ENCODE data around the gene PLTP. TPM values are rescaled to one million over a fixed set of nuclear protein-coding genes. Genes with fewer than 3 reads are reported as not detected.

The PLTP gene
- total RNA-seq, 5 donors from 2014 or later (not counting 1 experiment from before 2014, with no cell fraction given), result 0.35 to 1.7 (median 1.4) TPM; not detected in 1

DNA sequence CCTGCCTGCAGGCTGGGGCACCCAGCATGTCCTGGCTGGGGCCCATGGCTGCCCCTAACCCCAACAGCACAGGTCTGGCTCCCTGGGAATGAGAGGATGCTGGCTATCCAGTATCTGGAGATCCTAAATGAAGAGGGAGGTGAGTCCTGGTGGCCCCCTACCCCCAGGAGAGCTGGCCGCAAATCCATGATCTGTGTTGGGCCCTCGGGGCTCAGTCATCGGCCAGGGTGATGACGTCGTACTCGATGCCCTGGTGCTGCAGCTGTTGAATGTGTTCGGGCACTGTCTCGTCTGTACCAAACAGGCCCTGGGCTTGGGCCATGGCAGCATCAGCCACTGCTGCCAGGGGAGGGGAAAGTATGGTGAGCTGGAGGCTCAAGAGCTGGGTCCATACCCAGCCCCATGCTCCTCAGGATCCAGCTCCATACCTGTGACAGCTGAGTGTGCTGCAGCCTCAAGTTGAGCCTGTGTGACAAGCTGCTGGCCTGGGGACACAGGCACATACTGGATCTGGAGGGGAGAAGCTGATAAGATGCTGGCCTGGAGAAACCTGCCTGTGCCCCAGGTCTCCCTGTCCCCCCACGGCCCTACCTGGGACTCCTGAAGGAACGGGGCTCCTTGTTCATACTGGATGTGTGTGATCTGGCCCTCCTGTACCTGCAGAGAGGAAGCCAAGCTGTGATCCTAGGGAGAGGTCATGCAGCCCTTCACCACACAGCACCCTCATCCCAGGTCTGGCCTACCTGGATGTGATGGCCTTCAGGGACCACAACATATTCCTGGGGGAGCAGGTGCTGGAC lies 37.0 kb upstream of the PLTP start:
- H3K27ac ChIP-seq (ENCODE audit: low read length), result no peak overlapping the region
- H3K4me3 ChIP-seq (ENCODE audit: control insufficient read depth in 1 of 2, extremely low read depth in 1 of 2, low read length in 1 of 2), result no peak overlapping the region
- peaks cover 0 to 44% of the 10 kb centered on the region in 2 experiments for H3K4me1 ChIP-seq (ENCODE audit: control insufficient read depth in 1 of 2, extremely low read depth in 1 of 2, insufficient read depth in 2 of 2, low read length in 2 of 2)
- Mint-ChIP-seq H3K4me3 (peak overlapping the region in 1 of 3 donors; percentile 15), H3K4me1 (peaks cover 0 to 28% (median 18%) of the 10 kb centered on the region in 3 donors), H3K27me3 (no peaks in the 10 kb centered on the region), H3K9me3 (no peaks in the 10 kb centered on the region), H3K27ac (peak overlapping the region in 1 of 2 donors; percentile 17), H3K36me3 (peaks cover 47% of the 10 kb centered on the region)
- no peaks in the 10 kb centered on the region for H3K27me3 ChIP-seq (replicated peaks in 1 of 2; ENCODE audit: control insufficient read depth in 2 of 2, extremely low read depth in 1 of 2, insufficient read depth in 2 of 2, low read length in 1 of 2)
- no peak for ATAC-seq (replicated peaks in 1 of 4)
- CTCF ChIA-PET, result no interaction called here
- WGBS (ENCODE audit: insufficient coverage), result 95% methylated on average over 9 of the region's 10 CpGs
- H3K36me3 ChIP-seq (ENCODE audit: control insufficient read depth in 2 of 2, extremely low read depth in 1 of 2, insufficient read depth in 1 of 2, low read length in 1 of 2), result peaks cover 35 to 97% of the 10 kb centered on the region in 2 donors
- POLR2A ChIA-PET, result interaction anchor here (0.5 to 1.1 kb wide), 3 partner anchors 8 to 84 kb away, joined by 5 to 11 read pairs (median 5); no protein-coding TSS in a partner anchor
- no peak for DNase-seq
- H3K9me3 ChIP-seq, result no peaks in the 10 kb centered on the region

DNA sequence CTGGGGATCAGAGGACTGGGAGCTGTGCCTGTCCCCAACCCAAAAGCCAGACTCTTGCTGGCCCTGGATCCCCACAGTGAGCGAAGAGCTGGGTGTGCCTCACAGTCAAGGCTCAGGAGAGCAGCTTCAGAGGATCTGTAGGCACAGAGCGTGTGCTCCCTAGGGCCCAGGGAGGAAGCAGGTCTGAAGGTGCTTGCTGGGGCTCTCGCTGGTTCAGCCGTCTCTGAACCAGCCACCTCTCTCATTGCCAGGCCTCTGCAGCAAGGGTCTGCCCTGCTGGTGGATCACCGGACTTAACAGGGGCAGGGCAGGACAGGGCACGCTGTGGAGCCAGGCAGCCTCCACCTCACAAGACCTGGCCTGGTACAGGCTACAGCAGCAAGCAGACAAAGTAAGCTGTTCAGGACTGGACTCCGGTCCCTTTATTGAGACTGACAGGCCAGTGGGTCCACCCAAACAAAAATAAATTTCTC lies 36.3 kb upstream of the PLTP start:
- no peak overlapping the region for H3K27ac Mint-ChIP-seq

DNA sequence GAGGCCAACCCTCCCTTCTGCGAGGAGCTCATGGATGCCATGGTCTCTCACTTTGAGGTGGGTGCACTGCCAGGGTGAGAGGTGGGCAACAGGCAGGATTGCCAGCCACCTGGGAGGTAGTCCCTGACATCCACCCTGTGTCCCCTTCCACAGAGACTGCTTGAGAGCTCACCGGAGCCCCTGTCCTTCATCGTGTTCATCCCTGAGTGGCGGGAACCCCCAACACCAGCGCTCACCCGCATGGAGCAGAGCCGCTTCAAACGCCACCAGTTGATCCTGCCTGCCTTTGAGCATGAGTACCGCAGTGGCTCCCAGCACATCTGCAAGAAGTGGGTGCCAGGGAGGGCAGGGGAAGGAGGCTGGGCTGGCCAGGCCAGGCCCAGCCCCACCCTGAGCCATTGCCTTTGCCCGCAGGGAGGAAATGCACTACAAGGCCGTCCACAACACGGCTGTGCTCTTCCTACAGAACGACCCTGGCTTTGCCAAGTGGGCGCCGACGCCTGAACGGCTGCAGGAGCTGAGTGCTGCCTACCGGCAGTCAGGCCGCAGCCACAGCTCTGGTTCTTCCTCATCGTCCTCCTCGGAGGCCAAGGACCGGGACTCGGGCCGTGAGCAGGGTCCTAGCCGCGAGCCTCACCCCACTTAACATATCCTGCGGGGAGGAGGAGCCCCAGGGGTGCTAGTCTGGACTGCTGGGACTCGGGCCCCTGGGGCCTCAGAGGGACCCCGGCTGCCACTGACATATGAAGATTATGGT lies 35.3 kb upstream of the PLTP start:
- Histone ChIP-seq H3K4me1 (ENCODE audit: control insufficient read depth in 1 of 2, extremely low read depth in 1 of 2, insufficient read depth in 2 of 2, low read length in 2 of 2) (peaks cover 0 to 42% of the 10 kb centered on the region in 2 experiments), H3K4me3 (ENCODE audit: control insufficient read depth in 1 of 2, extremely low read depth in 1 of 2, low read length in 1 of 2) (no peak overlapping the region), H3K27ac (ENCODE audit: low read length) (no peak overlapping the region), H3K27me3 (replicated peaks in 1 of 2; ENCODE audit: control insufficient read depth in 2 of 2, extremely low read depth in 1 of 2, insufficient read depth in 2 of 2, low read length in 1 of 2) (no peaks in the 10 kb centered on the region), H3K36me3 (ENCODE audit: control insufficient read depth in 2 of 2, extremely low read depth in 1 of 2, insufficient read depth in 1 of 2, low read length in 1 of 2) (peaks cover 34 to 97% of the 10 kb centered on the region in 2 donors), H3K9me3 (no peaks in the 10 kb centered on the region)
- WGBS (ENCODE audit: insufficient coverage), result 92% methylated on average over 18 of the region's 29 CpGs
- H3K27ac Mint-ChIP-seq, result no peak overlapping the region
- ATAC-seq (replicated peaks in 1 of 4) (no peak), DNase-seq (no peak)
- H3K4me1 Mint-ChIP-seq, result peaks cover 0 to 30% (median 19%) of the 10 kb centered on the region in 3 donors
- ChIA-PET POLR2A (interaction anchor here in 1 of 2 donors (0.6 to 1.4 kb wide), 3 partner anchors 10 to 1585 kb away, joined by 3 to 10 read pairs (median 5); no protein-coding TSS in a partner anchor), CTCF (interaction anchor here in 1 of 2 donors (1.3 kb wide), 1 partner anchor 22 kb away, joined by 4 read pairs; no protein-coding TSS in a partner anchor)
- H3K27me3 Mint-ChIP-seq, result no peaks in the 10 kb centered on the region
- no peaks in the 10 kb centered on the region for H3K9me3 Mint-ChIP-seq
- H3K4me3 Mint-ChIP-seq, result no peak overlapping the region
- H3K36me3 Mint-ChIP-seq, result peaks cover 52% of the 10 kb centered on the region

More for the DNA sequence above, 36.3 kb upstream of the PLTP start:
- H3K27me3 Mint-ChIP-seq, result no peaks in the 10 kb centered on the region
- no peak overlapping the region for H3K4me3 Mint-ChIP-seq
- Histone ChIP-seq H3K36me3 (ENCODE audit: control insufficient read depth in 2 of 2, extremely low read depth in 1 of 2, insufficient read depth in 1 of 2, low read length in 1 of 2) (peaks cover 34 to 97% of the 10 kb centered on the region in 2 donors), H3K4me3 (ENCODE audit: control insufficient read depth in 1 of 2, extremely low read depth in 1 of 2, low read length in 1 of 2) (no peak overlapping the region), H3K27ac (ENCODE audit: low read length) (no peak overlapping the region), H3K27me3 (replicated peaks in 1 of 2; ENCODE audit: control insufficient read depth in 2 of 2, extremely low read depth in 1 of 2, insufficient read depth in 2 of 2, low read length in 1 of 2) (no peaks in the 10 kb centered on the region), H3K4me1 (ENCODE audit: control insufficient read depth in 1 of 2, extremely low read depth in 1 of 2, insufficient read depth in 2 of 2, low read length in 2 of 2) (peaks cover 0 to 44% of the 10 kb centered on the region in 2 experiments), H3K9me3 (no peaks in the 10 kb centered on the region)
- H3K36me3 Mint-ChIP-seq, result peaks cover 53% of the 10 kb centered on the region
- WGBS (ENCODE audit: insufficient coverage), result 84% methylated on average over 7 of the region's 7 CpGs
- H3K9me3 Mint-ChIP-seq, result no peaks in the 10 kb centered on the region
- DNase-seq (no peak), ATAC-seq (replicated peaks in 1 of 4) (peak in 1 of 4 experiments; percentile 13)
- ChIA-PET POLR2A (interaction anchor here in 1 of 2 donors (1.1 kb wide), 1 partner anchor 9 kb away, joined by 5 read pairs; no protein-coding TSS in a partner anchor), CTCF (no interaction called here)
- peaks cover 0 to 30% (median 19%) of the 10 kb centered on the region in 3 donors for H3K4me1 Mint-ChIP-seq

DNA sequence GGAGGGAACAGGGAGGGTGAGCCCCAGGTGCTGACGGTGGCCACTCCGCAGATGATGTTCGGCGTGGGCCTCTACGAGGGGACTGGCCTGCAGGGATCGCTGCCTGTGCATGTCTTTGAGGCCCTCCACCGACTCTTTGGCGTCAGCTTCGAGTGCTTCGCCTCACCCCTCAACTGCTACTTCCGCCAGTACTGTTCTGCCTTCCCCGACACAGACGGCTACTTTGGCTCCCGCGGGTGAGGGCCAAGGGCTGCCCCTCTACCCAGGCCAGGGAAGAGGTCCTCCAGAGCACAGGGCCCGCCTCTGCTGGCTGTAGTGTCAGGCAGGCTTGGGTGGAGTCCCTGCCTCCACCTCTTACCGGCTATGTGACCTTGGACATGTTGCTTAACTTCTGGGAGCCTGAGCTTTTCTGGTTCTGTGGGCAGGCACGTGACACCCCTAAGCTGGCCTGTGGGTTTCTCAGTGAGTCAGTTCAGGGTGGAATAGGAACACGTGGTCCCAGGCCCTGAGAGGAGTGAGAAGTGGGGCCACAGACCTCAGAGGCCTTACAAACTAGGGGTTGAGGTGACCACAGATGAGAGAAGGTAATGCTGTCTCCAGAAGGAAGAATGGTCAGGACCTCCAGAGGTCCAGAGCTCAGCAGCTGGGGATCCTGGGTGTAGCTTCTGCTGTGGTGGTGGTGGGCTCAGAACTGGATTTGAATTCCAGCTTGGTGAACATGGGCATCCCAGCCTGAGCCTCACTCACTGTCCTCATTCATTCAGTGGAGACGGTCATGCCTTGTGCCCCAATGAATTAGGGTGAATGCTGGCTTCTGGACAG lies 34.4 kb upstream of the PLTP start:
- Mint-ChIP-seq H3K27ac (peak overlapping the region; percentile 62 to 78), H3K27me3 (no peaks in the 10 kb centered on the region), H3K9me3 (no peaks in the 10 kb centered on the region), H3K4me1 (peaks cover 0 to 25% (median 13%) of the 10 kb centered on the region in 3 donors), H3K4me3 (no peak overlapping the region), H3K36me3 (peaks cover 45% of the 10 kb centered on the region)
- Histone ChIP-seq H3K4me3 (ENCODE audit: control insufficient read depth in 1 of 2, extremely low read depth in 1 of 2, low read length in 1 of 2) (no peak overlapping the region), H3K27ac (ENCODE audit: low read length) (peak overlapping the region; percentile 50), H3K4me1 (ENCODE audit: control insufficient read depth in 1 of 2, extremely low read depth in 1 of 2, insufficient read depth in 2 of 2, low read length in 2 of 2) (peaks cover 0 to 33% of the 10 kb centered on the region in 2 experiments), H3K27me3 (replicated peaks in 1 of 2; ENCODE audit: control insufficient read depth in 2 of 2, extremely low read depth in 1 of 2, insufficient read depth in 2 of 2, low read length in 1 of 2) (no peaks in the 10 kb centered on the region), H3K9me3 (no peaks in the 10 kb centered on the region), H3K36me3 (ENCODE audit: control insufficient read depth in 2 of 2, extremely low read depth in 1 of 2, insufficient read depth in 1 of 2, low read length in 1 of 2) (peaks cover 34 to 92% of the 10 kb centered on the region in 2 donors)
- ATAC-seq (replicated peaks in 1 of 4) (peak in 3 of 4 experiments; percentile 35 to 65 (median 52)), DNase-seq (peak in 19 of 35 experiments; percentile 21 to 66 (median 37))
- ChIA-PET POLR2A (interaction anchor here in 1 of 2 donors (0.6 to 1.4 kb wide), 2 partner anchors 9 to 1584 kb away, joined by 3 to 10 read pairs; no protein-coding TSS in a partner anchor), CTCF (interaction anchor here in 1 of 2 donors (1.3 kb wide), 1 partner anchor 23 kb away, joined by 4 read pairs; no protein-coding TSS in a partner anchor)
- WGBS (ENCODE audit: insufficient coverage), result 78% methylated on average over 18 of the region's 20 CpGs

DNA sequence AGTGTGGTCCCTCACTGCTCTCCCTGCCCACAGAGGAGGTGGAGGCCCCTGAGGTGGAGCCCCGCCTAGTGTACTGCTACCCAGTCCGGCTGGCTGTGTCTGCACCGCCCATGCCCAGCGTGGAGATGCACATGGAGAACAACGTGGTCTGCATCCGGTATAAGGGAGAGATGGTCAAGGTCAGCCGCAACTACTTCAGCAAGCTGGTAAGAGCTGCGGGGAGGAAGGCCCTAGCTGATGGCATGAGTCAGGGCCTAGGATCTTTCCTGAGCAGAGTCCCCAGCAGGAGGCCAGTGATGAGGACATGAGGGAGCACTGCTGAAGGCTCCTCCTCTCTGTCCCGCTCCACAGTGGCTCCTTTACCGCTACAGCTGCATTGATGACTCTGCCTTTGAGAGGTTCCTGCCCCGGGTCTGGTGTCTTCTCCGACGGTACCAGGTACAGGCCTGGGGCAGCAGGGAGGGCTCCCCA lies 33.8 kb upstream of the PLTP start:
- POLR2A ChIA-PET, result no interaction called here
- peak overlapping the region; percentile 50 for H3K27ac ChIP-seq (ENCODE audit: low read length)
- H3K27ac Mint-ChIP-seq, result peak overlapping the region in 1 of 2 donors; percentile 34

More for the DNA sequence above, 33.8 kb upstream of the PLTP start:
- peaks cover 0 to 28% of the 10 kb centered on the region in 2 experiments for H3K4me1 ChIP-seq (ENCODE audit: control insufficient read depth in 1 of 2, extremely low read depth in 1 of 2, insufficient read depth in 2 of 2, low read length in 2 of 2)
- H3K4me3 ChIP-seq (ENCODE audit: control insufficient read depth in 1 of 2, extremely low read depth in 1 of 2, low read length in 1 of 2), result no peak overlapping the region
- H3K27me3 Mint-ChIP-seq, result no peaks in the 10 kb centered on the region
- H3K36me3 Mint-ChIP-seq, result peaks cover 45% of the 10 kb centered on the region
- H3K9me3 ChIP-seq, result no peaks in the 10 kb centered on the region
- DNase-seq (no peak), ATAC-seq (replicated peaks in 1 of 4) (no peak)
- peaks cover 0 to 25% (median 13%) of the 10 kb centered on the region in 3 donors for H3K4me1 Mint-ChIP-seq
- H3K4me3 Mint-ChIP-seq, result no peak overlapping the region
- CTCF ChIA-PET, result no interaction called here
- WGBS (ENCODE audit: insufficient coverage), result 94% methylated on average over 9 of the region's 13 CpGs
- no peaks in the 10 kb centered on the region for H3K9me3 Mint-ChIP-seq
- H3K36me3 ChIP-seq (ENCODE audit: control insufficient read depth in 2 of 2, extremely low read depth in 1 of 2, insufficient read depth in 1 of 2, low read length in 1 of 2), result peaks cover 38 to 94% of the 10 kb centered on the region in 2 donors
- H3K27me3 ChIP-seq (replicated peaks in 1 of 2; ENCODE audit: control insufficient read depth in 2 of 2, extremely low read depth in 1 of 2, insufficient read depth in 2 of 2, low read length in 1 of 2), result no peaks in the 10 kb centered on the region

All from T-cell (primary cell).